Kasumi-1 (cell line): ENCODE measurements around the gene EEPD1.

Experiments used
- DNase-seq, 2 experiments: peaks; one replicate each; lab custom pipeline; 2025; lab: John Stamatoyannopoulos, UW

The EEPD1 gene

GRCh38 chr7:36299823-36300341 lies 146.8 kb downstream of the EEPD1 start:
- DNase-seq: no peak

- DNase-seq: no peak
Observed at GRCh38 chr7:36300696-36301350, 147.8 kb downstream of the EEPD1 start.

- DNase-seq: no peak
Observed at GRCh38 chr7:36301914-36302771, 149.1 kb downstream of the EEPD1 start.

GRCh38 chr7:36303202-36304098 lies 150.4 kb downstream of the EEPD1 start:
- DNase-seq: peak; percentile 70 to 76

GRCh38 chr7:36304099-36304425 lies 151.0 kb downstream of the EEPD1 start:
- no peak for DNase-seq

- no peak for DNase-seq
Observed at GRCh38 chr7:36305226-36305625, 152.2 kb downstream of the EEPD1 start.

- DNase-seq: no peak
Observed at GRCh38 chr7:36305648-36306047, 152.6 kb downstream of the EEPD1 start.

GRCh38 chr7:36306222-36306621 lies 153.2 kb downstream of the EEPD1 start:
- no peak for DNase-seq

- no peak for DNase-seq
Observed at GRCh38 chr7:36306722-36307121, 153.7 kb downstream of the EEPD1 start.

GRCh38 chr7:36308031-36308430 lies 155.0 kb downstream of the EEPD1 start:
- DNase-seq: no peak

GRCh38 chr7:36309301-36309700 lies 156.2 kb downstream of the EEPD1 start:
- DNase-seq: no peak

- DNase-seq: no peak
Observed at GRCh38 chr7:36309716-36310115, 156.7 kb downstream of the EEPD1 start.

GRCh38 chr7:36310897-36311296 lies 157.8 kb downstream of the EEPD1 start:
- no peak for DNase-seq

GRCh38 chr7:36311539-36311938 lies 158.5 kb downstream of the EEPD1 start:
- no peak for DNase-seq

- no peak for DNase-seq
Observed at GRCh38 chr7:36312064-36312914, 159.2 kb downstream of the EEPD1 start.

- no peak for DNase-seq
Observed at GRCh38 chr7:36312915-36313334, 159.9 kb downstream of the EEPD1 start.

- no peak for DNase-seq
Observed at GRCh38 chr7:36313607-36314006, 160.6 kb downstream of the EEPD1 start.

GRCh38 chr7:36314491-36314890 lies 161.4 kb downstream of the EEPD1 start:
- DNase-seq: no peak

GRCh38 chr7:36315309-36315944 lies 162.4 kb downstream of the EEPD1 start:
- no peak for DNase-seq

- no peak for DNase-seq
Observed at GRCh38 chr7:36316319-36316718, 163.3 kb downstream of the EEPD1 start.

- DNase-seq: no peak
Observed at GRCh38 chr7:36317276-36317675, 164.2 kb downstream of the EEPD1 start.
